ENCODE data around the gene PTH1R.

The PTH1R gene

DNA sequence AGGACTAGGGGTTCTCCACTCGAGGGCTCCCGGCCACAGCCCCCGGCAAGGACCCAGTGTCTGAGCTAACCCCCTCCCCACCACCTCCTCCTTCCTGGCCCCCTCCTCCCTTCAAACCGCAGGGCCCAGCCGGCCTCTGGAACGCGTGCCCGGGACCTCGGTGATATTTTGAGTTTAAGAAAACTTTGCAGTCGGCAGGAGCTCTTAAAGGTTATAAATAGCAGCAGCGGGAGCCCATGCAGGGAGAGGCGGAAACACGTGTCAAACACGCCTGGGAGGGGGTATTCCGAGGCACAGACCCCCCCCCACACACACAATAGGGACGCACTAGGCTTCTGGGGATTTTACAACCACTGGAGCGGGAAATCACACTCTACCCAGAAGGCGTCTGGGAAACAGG is 3.1 kb upstream of the PTH1R start:
- Histone ChIP-seq H3K4me2 (ENCODE audit: low read length, poor library complexity, severe bottlenecking) (no peak overlapping the region), H4K8ac (ENCODE audit: low read length) (no peak overlapping the region), H2AFZ (ENCODE audit: low read depth, low read length) (no peak overlapping the region), H2BK12ac (ENCODE audit: low read length in 2 of 2) (no peak overlapping the region), H3K4me1 (ENCODE audit: control insufficient read depth, insufficient read depth, low read depth, low read length) (peaks cover 48% of the 10 kb centered on the region), H3K4me3 (ENCODE audit: insufficient read depth in 1 of 2, low read depth in 1 of 2, low read length in 2 of 2) (no peak overlapping the region), H4K91ac (ENCODE audit: low read length) (no peak overlapping the region), H3K9me3 (ENCODE audit: control insufficient read depth, low read length) (no peaks in the 10 kb centered on the region), H2BK15ac (ENCODE audit: low read depth, poor library complexity, severe bottlenecking) (no peak overlapping the region), H3K4ac (ENCODE audit: low read depth in 1 of 2, low read length in 2 of 2) (no peak overlapping the region), H2AK5ac (ENCODE audit: low read length, severe bottlenecking) (no peak overlapping the region), H3K27ac (ENCODE audit: low read length, poor library complexity, severe bottlenecking) (no peak overlapping the region), H2BK120ac (ENCODE audit: low read depth, low read length) (no peak overlapping the region), H3K23ac (ENCODE audit: low read length in 2 of 2) (no peak overlapping the region), H3K14ac (ENCODE audit: low read length in 2 of 2) (no peak overlapping the region), H3K27me3 (ENCODE audit: control insufficient read depth in 1 of 2, insufficient read depth in 1 of 2, low read length in 2 of 2) (peaks cover 51 to 57% of the 10 kb centered on the region in 2 experiments), H3K9ac (ENCODE audit: low read length) (no peak overlapping the region), H3K18ac (ENCODE audit: low read depth in 1 of 2, low read length in 2 of 2) (no peak overlapping the region), H3K79me1 (replicated peaks; ENCODE audit: low read length, poor library complexity, severe bottlenecking) (no peaks in the 10 kb centered on the region), H2BK5ac (ENCODE audit: low read depth, low read length, poor library complexity, severe bottlenecking) (no peak overlapping the region), H3K36me3 (ENCODE audit: control insufficient read depth in 1 of 2, insufficient read depth in 2 of 2, low read depth in 1 of 2, low read length in 2 of 2) (no peaks in the 10 kb centered on the region)
- WGBS: 70% methylated on average over 18 of the region's 18 CpGs
- no peak for DNase-seq

DNA sequence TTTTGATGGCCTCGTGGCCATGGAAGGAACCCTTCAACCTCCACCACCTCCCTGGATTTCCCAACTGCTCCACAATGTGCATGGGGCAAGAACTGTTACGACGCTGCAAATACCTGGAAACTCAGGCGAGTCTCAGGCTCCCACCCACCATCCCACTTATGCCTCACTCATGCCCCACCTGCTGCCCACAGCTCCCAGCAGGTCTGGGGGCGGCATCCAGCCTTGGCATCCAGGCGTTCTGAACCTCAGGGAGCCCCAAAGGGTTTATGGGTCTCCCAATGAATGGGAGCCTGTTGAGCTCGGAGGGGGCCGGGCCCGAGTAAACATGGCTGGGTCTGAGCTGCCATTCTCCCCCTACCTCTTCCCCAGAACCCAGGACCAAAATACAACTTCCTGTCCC is 2.0 kb upstream of the PTH1R start:
- Histone ChIP-seq H2AK5ac (ENCODE audit: low read length, severe bottlenecking) (no peak overlapping the region), H3K27ac (ENCODE audit: low read length, poor library complexity, severe bottlenecking) (no peak overlapping the region), H3K4me2 (ENCODE audit: low read length, poor library complexity, severe bottlenecking) (no peak overlapping the region), H2AFZ (ENCODE audit: low read depth, low read length) (no peak overlapping the region), H3K18ac (ENCODE audit: low read depth in 1 of 2, low read length in 2 of 2) (no peak overlapping the region), H2BK15ac (ENCODE audit: low read depth, poor library complexity, severe bottlenecking) (no peak overlapping the region), H3K36me3 (ENCODE audit: control insufficient read depth in 1 of 2, insufficient read depth in 2 of 2, low read depth in 1 of 2, low read length in 2 of 2) (no peaks in the 10 kb centered on the region), H3K9ac (ENCODE audit: low read length) (no peak overlapping the region), H2BK12ac (ENCODE audit: low read length in 2 of 2) (no peak overlapping the region), H3K4ac (ENCODE audit: low read depth in 1 of 2, low read length in 2 of 2) (no peak overlapping the region), H3K23ac (ENCODE audit: low read length in 2 of 2) (no peak overlapping the region), H2BK5ac (ENCODE audit: low read depth, low read length, poor library complexity, severe bottlenecking) (no peak overlapping the region), H2BK120ac (ENCODE audit: low read depth, low read length) (no peak overlapping the region), H3K9me3 (ENCODE audit: control insufficient read depth, low read length) (no peaks in the 10 kb centered on the region), H3K4me1 (ENCODE audit: control insufficient read depth, insufficient read depth, low read depth, low read length) (peaks cover 48% of the 10 kb centered on the region), H3K14ac (ENCODE audit: low read length in 2 of 2) (no peak overlapping the region), H4K8ac (ENCODE audit: low read length) (no peak overlapping the region), H3K4me3 (ENCODE audit: insufficient read depth in 1 of 2, low read depth in 1 of 2, low read length in 2 of 2) (no peak overlapping the region), H4K91ac (ENCODE audit: low read length) (no peak overlapping the region), H3K79me1 (replicated peaks; ENCODE audit: low read length, poor library complexity, severe bottlenecking) (no peaks in the 10 kb centered on the region), H3K27me3 (ENCODE audit: control insufficient read depth in 1 of 2, insufficient read depth in 1 of 2, low read length in 2 of 2) (peaks cover 42 to 52% of the 10 kb centered on the region in 2 experiments)
- WGBS: 93% methylated on average over 9 of the region's 9 CpGs
- DNase-seq: no peak

DNA sequence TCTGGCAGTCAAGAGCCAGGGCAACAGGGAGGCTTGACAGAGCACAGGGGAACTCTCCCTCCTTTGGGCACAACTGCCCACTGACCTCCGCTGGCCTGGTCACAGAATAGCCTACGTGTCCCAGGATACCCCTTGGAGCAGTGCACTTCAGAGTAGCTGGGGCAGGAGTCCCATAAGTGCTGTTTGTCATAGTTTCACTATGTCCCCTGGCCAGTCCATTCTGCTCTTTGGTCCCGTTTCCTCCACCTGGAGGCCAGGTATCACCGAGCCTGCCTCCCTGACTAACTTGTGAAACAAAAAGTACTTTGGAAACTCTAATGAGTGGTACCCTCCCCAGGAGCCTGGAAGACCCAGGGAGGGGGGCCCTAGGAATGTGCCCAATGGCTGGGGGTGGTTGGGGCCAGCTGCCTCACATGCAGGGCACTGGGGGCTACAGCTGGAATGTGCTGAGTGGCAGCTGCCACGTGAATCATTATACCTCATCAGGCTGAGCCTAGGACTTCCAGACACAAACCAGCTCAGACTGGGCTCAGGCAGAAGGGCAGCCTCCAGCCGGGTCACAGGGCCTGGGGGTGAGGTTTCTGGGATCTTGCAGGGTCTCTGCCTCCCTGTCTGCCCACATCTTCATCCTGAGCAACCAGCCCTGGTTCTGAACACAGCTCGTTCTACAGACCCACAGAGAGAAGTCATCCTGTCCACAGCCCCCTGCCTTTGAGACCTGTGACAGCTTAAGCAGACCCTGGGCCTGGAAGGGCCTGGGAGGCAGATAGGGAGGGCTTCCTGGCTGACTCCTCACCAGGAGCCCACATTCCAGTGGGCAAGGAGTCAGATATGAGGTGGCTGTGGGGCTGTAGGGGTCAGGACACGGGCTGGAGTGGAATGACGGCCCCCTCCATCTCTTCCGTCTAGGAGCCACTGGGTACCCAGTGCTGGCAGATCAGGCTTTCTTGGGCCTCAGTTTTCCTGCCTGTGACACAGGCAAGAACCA is 914 bp upstream of the PTH1R start:
- Histone ChIP-seq H3K14ac (ENCODE audit: low read length in 2 of 2) (no peak overlapping the region), H2AK5ac (ENCODE audit: low read length, severe bottlenecking) (no peak overlapping the region), H3K27me3 (ENCODE audit: control insufficient read depth in 1 of 2, insufficient read depth in 1 of 2, low read length in 2 of 2) (peaks cover 41 to 49% of the 10 kb centered on the region in 2 experiments), H3K23ac (ENCODE audit: low read length in 2 of 2) (no peak overlapping the region), H3K4me3 (ENCODE audit: insufficient read depth in 1 of 2, low read depth in 1 of 2, low read length in 2 of 2) (no peak overlapping the region), H3K9ac (ENCODE audit: low read length) (no peak overlapping the region), H2BK12ac (ENCODE audit: low read length in 2 of 2) (no peak overlapping the region), H3K79me1 (replicated peaks; ENCODE audit: low read length, poor library complexity, severe bottlenecking) (no peaks in the 10 kb centered on the region), H3K4me2 (ENCODE audit: low read length, poor library complexity, severe bottlenecking) (no peak overlapping the region), H3K18ac (ENCODE audit: low read depth in 1 of 2, low read length in 2 of 2) (no peak overlapping the region), H2AFZ (ENCODE audit: low read depth, low read length) (no peak overlapping the region), H3K4ac (ENCODE audit: low read depth in 1 of 2, low read length in 2 of 2) (no peak overlapping the region), H3K36me3 (ENCODE audit: control insufficient read depth in 1 of 2, insufficient read depth in 2 of 2, low read depth in 1 of 2, low read length in 2 of 2) (no peaks in the 10 kb centered on the region), H2BK15ac (ENCODE audit: low read depth, poor library complexity, severe bottlenecking) (no peak overlapping the region), H4K91ac (ENCODE audit: low read length) (no peak overlapping the region), H4K8ac (ENCODE audit: low read length) (no peak overlapping the region), H2BK120ac (ENCODE audit: low read depth, low read length) (no peak overlapping the region), H3K27ac (ENCODE audit: low read length, poor library complexity, severe bottlenecking) (no peak overlapping the region), H3K9me3 (ENCODE audit: control insufficient read depth, low read length) (no peaks in the 10 kb centered on the region), H2BK5ac (ENCODE audit: low read depth, low read length, poor library complexity, severe bottlenecking) (no peak overlapping the region), H3K4me1 (ENCODE audit: control insufficient read depth, insufficient read depth, low read depth, low read length) (peaks cover 55% of the 10 kb centered on the region)
- WGBS: 83% methylated on average over 10 of the region's 10 CpGs
- no peak for DNase-seq

DNA sequence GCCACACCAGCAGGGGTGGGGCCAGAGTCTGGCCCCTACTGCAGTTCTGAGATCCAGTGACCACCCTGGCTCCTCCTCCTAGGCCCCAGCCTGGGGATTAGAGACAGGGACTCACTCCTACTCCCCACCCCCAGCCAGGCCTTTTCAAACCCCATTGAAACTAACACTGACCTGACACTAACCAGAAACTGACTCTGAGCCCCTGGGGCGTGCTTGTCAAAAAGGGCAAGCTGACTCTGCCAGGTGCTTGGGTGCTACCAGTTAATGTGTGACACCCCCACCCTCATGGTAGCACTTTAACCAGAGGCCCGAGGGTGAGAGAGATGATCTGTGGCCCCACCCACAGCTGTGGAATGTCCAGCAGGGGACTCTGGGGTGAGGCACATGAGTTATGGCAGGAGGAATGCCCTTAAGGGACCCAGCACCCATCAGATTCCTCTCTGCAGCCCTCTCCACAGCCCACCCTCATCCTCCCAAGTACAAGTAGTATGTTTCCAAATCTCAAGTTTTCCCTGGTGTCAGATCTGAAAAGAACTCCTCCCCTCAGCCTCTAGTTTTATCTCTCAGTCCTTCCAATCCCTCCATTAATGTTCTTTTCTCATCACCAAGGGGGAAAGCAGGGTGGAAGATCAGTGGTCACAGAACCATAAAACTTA is 1.4 kb downstream of the PTH1R start:
- Histone ChIP-seq H2BK120ac (ENCODE audit: low read depth, low read length) (no peak overlapping the region), H3K79me1 (replicated peaks; ENCODE audit: low read length, poor library complexity, severe bottlenecking) (no peaks in the 10 kb centered on the region), H2BK5ac (ENCODE audit: low read depth, low read length, poor library complexity, severe bottlenecking) (no peak overlapping the region), H3K36me3 (ENCODE audit: control insufficient read depth in 1 of 2, insufficient read depth in 2 of 2, low read depth in 1 of 2, low read length in 2 of 2) (no peaks in the 10 kb centered on the region), H3K9me3 (ENCODE audit: control insufficient read depth, low read length) (no peaks in the 10 kb centered on the region), H2AFZ (ENCODE audit: low read depth, low read length) (no peak overlapping the region), H3K27me3 (ENCODE audit: control insufficient read depth in 1 of 2, insufficient read depth in 1 of 2, low read length in 2 of 2) (peaks cover 25 to 40% of the 10 kb centered on the region in 2 experiments), H2AK5ac (ENCODE audit: low read length, severe bottlenecking) (peak overlapping the region; percentile 34), H3K23ac (ENCODE audit: low read length in 2 of 2) (no peak overlapping the region), H3K4ac (ENCODE audit: low read depth in 1 of 2, low read length in 2 of 2) (no peak overlapping the region), H3K4me1 (ENCODE audit: control insufficient read depth, insufficient read depth, low read depth, low read length) (peaks cover 60% of the 10 kb centered on the region), H3K9ac (ENCODE audit: low read length) (no peak overlapping the region), H2BK15ac (ENCODE audit: low read depth, poor library complexity, severe bottlenecking) (no peak overlapping the region), H4K91ac (ENCODE audit: low read length) (no peak overlapping the region), H2BK12ac (ENCODE audit: low read length in 2 of 2) (no peak overlapping the region), H3K27ac (ENCODE audit: low read length, poor library complexity, severe bottlenecking) (no peak overlapping the region), H3K14ac (ENCODE audit: low read length in 2 of 2) (no peak overlapping the region), H4K8ac (ENCODE audit: low read length) (no peak overlapping the region), H3K4me3 (ENCODE audit: insufficient read depth in 1 of 2, low read depth in 1 of 2, low read length in 2 of 2) (no peak overlapping the region), H3K4me2 (ENCODE audit: low read length, poor library complexity, severe bottlenecking) (no peak overlapping the region), H3K18ac (ENCODE audit: low read depth in 1 of 2, low read length in 2 of 2) (peak overlapping the region in 1 of 2 experiments; percentile 35)
- 88% methylated on average over 1 of the region's 2 CpGs for WGBS
- no peak for DNase-seq

Data from mesenchymal stem cell (in vitro differentiated cells and primary cell).